Measurements from ENCODE around the gene INSYN2B. TPM values are rescaled to one million over a fixed set of nuclear protein-coding genes. Genes with fewer than 3 reads are reported as not detected.

INSYN2B gene
- total RNA-seq = 10.4 and 15.7 TPM in 2 replicates

DNA sequence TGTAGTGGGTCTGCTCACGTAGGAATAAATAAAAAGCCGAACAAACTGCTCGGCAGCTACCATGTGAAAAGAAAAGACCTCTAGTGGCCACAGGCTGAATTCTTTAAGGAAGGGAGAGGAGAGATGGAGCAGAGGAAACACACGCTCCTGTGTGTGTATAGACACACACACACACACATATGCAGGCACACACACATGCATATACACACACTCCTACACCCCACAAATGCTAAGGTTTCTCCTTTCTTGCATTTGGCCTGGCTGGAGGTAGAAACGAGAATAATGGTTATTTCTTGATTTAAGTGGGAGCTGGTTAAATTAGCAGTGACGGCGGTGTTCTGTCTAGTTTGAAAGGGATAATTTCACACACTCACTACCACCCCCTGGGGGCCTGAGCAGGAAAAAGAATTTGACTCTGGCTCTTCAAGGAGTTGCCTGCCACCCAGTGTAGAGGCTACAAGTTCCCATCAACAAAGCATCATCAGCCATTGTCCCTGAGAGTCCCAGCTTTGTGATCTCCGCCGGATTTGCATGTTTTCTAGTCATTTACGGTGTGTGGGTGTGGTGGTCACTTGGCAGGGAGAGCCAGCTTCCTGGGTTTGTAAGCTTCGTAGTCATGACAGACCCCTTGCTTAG is at the start of gene INSYN2B:
Gene INSYN2B, minus strand, starts transcription at position 78 of the 636 bp plus-strand sequence. CDS start 96,597 bp downstream, outside the sequence.

Other genes starting within 250 kb of the INSYN2B start
- gene FOXI1, start 125.4 kb upstream of the INSYN2B start, total RNA-seq = not detected in 2 replicates

All from cardiac atrium fibroblast (primary cell).